HL-60/S4 treated with phorbol 12-myristate 13-acetate at 8.2 ng/mL for 4 days and 3 days (cell line): ENCODE results near the gene DOCK8.
"Not testable (repeated sequence)": the region's sequence is repeated elsewhere in the genome, so short reads cannot be mapped to it uniquely, and the experiment has no call there.

ENCODE experiments used
- in situ Hi-C: fragments of 300-500 bp; cut with MboI; formaldehyde crosslinking; loops from 2 replicates; pipeline ENCODE4 v1.15.0; 2022; ENCODE audit warnings: low sequenced_read_pairs

The DOCK8 gene

GRCh38 chr9:224582-225520, 10.2 kb downstream of the DOCK8 start:
- in situ Hi-C loops: no loop called here

- in situ Hi-C loops: no loop called here
Measured at GRCh38 chr9:227860-228259, 13.2 kb downstream of the DOCK8 start.

- in situ Hi-C loops: no loop called here
Measured at GRCh38 chr9:228929-229695, 14.4 kb downstream of the DOCK8 start.

DNA sequence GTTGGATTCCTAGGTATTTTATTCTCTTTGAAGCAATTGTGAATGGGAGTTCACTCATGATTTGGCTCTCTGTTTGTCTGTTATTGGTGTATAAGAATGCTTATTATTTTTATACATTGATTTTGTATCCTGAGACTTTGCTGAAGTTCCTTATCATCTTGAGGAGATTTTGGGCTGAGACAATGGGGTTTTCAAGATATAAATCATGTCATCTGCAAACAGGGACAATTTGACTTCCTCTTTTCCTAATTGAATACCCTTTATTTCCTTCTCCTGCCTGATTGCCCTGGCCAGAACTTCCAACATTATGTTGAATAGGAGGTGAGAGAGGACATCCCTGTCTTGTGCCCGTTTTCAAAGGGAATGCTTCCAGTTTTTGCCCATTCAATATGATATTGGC, 17.0 kb downstream of the DOCK8 start:
- in situ Hi-C loops: not testable (repeated sequence)

DNA sequence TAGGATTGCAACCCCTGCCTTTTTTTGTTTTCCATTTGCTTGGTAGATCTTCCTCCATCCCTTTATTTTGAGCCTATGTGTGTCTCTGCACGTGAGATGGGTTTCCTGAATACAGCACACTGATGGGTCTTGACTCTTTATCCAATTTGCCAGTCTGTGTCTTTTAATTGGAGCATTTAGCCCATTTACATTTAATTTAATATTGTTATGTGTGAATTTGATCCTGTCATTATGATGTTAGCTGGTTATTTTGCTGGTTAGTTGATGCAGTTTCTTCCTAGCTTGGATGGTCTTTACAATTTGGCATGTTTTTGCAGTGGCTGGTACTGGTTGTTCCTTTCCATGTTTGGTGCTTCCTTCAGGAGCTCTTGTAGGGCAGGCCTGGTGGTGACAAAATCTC, 19.0 kb downstream of the DOCK8 start:
- in situ Hi-C loops: not testable (repeated sequence)

DNA sequence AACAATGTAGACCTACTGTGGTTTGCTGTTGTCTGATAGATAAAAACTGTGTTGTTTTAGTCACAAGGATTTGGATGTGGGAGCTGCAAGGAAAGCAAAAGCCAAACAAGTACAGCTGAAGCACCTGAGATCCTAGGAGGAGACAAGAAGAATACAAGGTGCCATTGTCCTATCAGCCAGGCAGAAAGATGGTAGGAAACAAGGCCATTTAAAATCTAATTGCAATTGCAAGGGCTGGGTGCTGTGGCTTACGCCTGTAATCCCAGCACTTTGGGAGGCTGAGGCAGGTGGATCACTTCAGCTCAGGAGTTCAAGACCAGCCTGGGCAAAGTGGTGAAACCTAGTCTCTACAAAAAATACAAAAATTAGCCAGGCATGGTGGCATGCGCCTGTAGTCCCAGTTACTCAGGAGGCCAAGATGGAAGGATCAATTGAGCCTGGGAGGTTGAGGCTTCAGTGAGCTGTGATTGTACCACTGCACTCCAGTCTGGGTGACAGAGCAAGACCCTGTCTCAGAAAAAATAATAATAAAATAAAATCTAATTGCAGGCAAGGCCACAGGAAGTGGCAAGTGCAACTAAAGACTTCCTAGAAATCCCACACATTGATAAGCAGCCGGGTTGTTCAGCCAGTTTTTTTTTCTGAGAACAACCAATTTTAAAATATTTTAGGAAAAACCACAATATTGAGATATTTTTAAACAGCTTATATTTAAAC, 22.6 kb downstream of the DOCK8 start:
- in situ Hi-C loops: no loop called here

DNA sequence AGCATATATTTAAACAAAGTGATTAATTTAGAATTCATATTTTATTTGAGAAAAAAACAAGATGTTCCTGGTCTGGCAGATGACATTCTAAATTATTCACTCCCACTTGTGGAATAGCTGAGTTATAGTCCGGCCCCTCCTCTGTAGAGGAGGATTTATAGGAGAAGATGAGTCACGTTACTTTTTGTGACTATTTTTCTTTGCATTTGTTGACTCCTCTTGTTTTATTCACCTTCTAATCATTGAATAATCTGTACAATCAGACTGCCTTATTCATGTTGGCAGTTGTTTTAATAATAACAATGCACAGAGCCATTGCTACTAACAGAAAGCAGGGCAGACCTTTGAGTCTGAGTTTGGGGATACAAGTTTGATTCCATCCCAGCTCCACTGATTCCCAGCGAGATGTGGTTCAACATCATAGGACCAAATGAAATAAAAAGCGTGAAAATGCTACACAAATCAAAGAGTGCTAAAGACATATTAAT, 23.2 kb downstream of the DOCK8 start:
- in situ Hi-C loops: no loop called here

DNA sequence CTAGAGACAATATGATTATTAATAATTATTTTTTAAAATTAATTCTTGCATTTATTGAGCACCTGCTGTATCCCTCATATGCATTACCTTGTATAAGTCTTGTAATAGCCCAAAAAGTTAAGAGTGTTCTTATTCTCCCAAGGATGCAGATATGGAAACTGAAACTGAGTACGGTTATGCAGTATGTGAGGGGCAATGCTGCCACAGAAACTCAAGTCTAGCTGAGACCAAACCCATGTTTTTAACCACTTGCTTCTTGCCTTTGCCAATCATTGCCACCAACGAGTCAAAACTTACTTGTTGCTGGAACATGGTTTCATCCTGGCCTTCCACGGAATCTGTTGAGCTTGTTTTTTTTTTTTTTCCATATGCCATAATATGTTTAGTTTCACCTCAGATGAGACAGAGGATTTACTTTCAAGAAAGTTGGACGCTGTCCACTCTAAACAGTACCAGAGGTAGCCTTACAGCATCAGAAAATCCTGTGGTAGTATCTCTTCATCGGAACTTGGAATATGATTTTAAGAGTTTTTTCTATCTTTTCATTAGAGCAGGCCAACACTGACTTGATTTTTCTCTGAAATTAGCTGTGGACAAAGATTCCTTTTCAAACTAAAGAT, 27.9 kb downstream of the DOCK8 start:
- in situ Hi-C loops: no loop called here

- in situ Hi-C loops: no loop called here
Measured at GRCh38 chr9:248278-248961, 33.8 kb downstream of the DOCK8 start.

DNA sequence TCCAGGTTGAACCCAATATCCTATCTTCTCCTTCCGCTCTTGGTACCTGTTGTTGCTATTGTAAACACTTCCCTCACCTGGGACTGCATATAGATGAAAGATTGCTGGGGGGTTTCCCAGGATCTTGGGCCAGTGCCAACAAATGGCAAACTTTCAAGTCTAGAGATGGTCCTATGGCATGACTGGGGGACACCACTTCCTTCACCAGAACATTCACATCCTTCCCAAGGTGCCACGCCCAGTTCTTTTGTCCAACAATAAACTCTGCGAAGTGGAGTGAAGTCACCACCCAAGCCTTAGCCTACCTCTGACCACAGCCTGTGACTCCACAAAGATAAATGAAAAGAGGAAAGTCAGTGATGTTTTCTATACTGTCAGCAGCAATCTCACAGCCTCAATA, 34.4 kb downstream of the DOCK8 start:
- in situ Hi-C loops: no loop called here

GRCh38 chr9:250039-250438, 35.4 kb downstream of the DOCK8 start:
- in situ Hi-C loops: no loop called here

DNA sequence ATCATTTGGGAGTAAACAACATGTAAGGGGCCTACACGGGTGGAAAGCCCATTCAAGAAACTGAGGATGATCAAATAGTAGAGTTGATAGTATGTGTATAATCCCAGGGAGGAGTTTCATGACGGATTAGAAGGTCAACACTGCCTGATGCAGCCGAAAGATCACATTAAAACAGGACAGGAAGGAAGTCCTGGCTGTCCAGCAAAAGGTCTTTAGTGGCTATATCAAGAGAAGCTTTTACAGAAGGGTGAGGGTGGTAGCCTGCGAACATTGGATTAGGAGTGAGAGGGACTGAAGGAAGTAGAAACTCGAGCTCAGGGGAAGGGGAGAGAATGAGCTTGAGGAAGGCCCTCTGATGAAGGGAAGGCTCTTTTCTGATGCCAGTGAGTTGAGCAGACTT, 36.0 kb downstream of the DOCK8 start:
- in situ Hi-C loops: no loop called here

DNA sequence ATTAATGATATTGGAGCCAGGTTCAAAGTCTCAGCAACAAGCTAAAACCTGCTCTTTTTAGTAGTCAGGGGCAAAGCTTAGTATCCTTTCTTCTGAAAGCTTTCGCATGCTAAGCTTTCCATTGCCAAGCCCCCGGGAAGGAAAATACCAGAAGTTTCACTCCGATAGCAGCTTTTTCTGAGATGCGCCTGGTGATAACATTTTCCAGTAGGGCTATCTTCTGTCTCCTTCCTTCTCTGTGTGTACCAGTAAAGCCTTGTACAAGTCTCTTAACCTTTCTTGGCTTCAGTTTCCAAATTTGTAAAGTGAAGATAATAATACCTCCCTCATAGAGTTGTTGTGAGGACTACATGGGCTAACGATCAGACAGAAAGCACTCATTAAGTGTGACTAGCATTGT, 36.7 kb downstream of the DOCK8 start:
- in situ Hi-C loops: no loop called here

DNA sequence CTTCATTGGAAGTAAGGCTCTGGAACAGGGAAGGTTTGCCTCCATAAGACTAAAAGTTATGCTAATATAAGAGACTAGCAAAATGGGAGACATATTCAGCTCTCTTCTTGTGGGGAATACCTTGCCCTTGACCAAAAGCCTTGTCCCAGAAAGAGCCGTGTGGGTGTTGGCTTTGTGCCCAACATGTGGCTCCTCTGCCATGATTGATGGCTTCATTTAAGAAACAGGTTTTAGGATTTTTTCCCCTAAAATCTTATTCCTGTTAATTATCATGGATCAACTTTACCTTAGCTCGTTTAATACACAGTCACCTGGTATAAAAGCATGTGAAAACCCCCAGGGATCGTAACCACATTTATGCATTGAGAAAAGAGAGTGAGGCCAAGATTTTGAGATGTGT, 38.9 kb downstream of the DOCK8 start:
- in situ Hi-C loops: no loop called here

DNA sequence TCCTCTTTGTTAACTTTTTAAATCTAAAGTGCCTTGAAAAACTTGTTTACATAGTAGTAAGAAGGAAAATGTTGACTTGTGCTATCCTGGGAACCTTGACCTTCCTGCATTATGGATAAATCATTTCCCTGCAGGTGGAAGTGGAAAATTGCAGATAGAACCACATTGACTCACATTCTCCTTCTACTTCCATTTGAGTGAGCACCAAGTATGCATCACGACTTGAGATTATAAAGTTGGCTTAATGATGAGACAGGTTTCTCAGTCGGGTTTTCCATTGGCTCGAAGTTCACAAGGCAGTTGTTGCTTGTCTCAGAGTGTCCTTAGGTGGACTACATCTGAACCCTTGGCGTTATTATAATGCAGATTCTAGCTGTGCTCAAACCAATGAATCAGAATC, 39.9 kb downstream of the DOCK8 start:
- in situ Hi-C loops: no loop called here

GRCh38 chr9:257957-258356, 43.3 kb downstream of the DOCK8 start:
- in situ Hi-C loops: no loop called here

DNA sequence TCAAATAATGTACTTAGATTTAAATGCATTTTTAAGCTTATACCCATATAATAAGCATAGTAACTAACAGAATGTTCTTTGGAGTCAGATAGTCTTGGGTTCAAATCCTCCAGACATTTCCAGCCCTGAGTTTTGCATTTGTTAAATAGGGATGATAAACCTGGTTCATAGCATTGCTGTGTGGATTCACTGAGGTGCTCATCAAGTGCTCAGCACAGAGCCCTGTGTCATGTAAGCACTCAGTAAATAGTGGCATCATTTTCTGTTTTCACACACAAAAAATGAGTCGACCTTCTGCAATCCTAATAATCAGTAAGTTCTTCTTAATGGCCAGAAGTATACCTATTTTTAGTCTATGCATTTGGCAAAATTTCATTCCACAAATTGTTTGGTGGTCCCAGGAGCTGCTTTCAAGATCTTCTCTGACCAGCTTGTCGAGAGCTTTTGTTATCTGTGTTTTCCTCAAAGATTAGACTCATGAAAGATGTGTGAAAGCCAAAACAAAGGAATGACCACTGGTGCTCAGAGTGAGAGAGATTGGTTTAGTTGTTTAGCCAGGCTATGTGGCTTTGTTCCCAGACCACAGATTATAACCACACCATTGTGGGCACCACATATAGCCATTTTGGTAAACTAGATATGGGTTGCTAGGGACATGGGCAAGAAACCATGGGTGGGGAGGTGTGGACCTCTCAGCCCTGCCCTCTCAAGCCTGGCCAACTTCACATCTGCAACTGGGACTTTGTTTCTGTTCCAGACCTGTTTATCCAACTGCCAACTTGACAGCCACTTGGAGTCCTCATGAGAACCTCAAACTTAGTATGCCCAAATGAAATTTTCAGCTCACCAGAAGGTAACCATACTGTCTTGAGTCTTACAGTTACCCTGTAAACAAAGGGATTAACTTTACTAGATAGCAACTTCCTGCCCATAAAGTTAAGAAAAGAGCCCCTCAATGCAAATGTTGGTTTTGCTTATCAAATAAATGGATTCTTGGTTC, 45.0 kb downstream of the DOCK8 start:
- in situ Hi-C loops: no loop called here

- in situ Hi-C loops: no loop called here
Measured at GRCh38 chr9:264231-264630, 49.6 kb downstream of the DOCK8 start.
